ENCODE data around the gene ATP8A1.

ATP8A1 gene

GRCh38 chr4:42568610-42569207 is 88.2 kb downstream of the ATP8A1 start:
- DNase-seq (ENCODE audit: low read depth) = peak; percentile 29

- no peak for DNase-seq (ENCODE audit: low read depth)
Observed at GRCh38 chr4:42566835-42567234, 90.1 kb downstream of the ATP8A1 start.

GRCh38 chr4:42562016-42562415 is 94.9 kb downstream of the ATP8A1 start:
- no peak for DNase-seq (ENCODE audit: low read depth)

GRCh38 chr4:42561031-42561430 is 95.9 kb downstream of the ATP8A1 start:
- DNase-seq (ENCODE audit: low read depth) = no peak

GRCh38 chr4:42560467-42560861 is 96.4 kb downstream of the ATP8A1 start:
- DNase-seq (ENCODE audit: low read depth) = no peak

GRCh38 chr4:42558156-42558555 is 98.7 kb downstream of the ATP8A1 start:
- no peak for DNase-seq (ENCODE audit: low read depth)

- DNase-seq (ENCODE audit: low read depth) = no peak
Observed at GRCh38 chr4:42555828-42556227, 101.1 kb downstream of the ATP8A1 start.

GRCh38 chr4:42554072-42554471 is 102.8 kb downstream of the ATP8A1 start:
- no peak for DNase-seq (ENCODE audit: low read depth)

- DNase-seq (ENCODE audit: low read depth) = no peak
Observed at GRCh38 chr4:42549896-42550295, 107.0 kb downstream of the ATP8A1 start.

GRCh38 chr4:42547805-42548204 is 109.1 kb downstream of the ATP8A1 start:
- DNase-seq (ENCODE audit: low read depth) = no peak

- no peak for DNase-seq (ENCODE audit: low read depth)
Observed at GRCh38 chr4:42543762-42544161, 113.1 kb downstream of the ATP8A1 start.

GRCh38 chr4:42543126-42543525 is 113.8 kb downstream of the ATP8A1 start:
- no peak for DNase-seq (ENCODE audit: low read depth)

- no peak for DNase-seq (ENCODE audit: low read depth)
Observed at GRCh38 chr4:42541647-42542046, 115.3 kb downstream of the ATP8A1 start.

- DNase-seq (ENCODE audit: low read depth) = no peak
Observed at GRCh38 chr4:42533042-42533441, 123.9 kb downstream of the ATP8A1 start.

- no peak for DNase-seq (ENCODE audit: low read depth)
Observed at GRCh38 chr4:42531341-42532030, 125.4 kb downstream of the ATP8A1 start.

GRCh38 chr4:42523066-42523718 is 133.7 kb downstream of the ATP8A1 start:
- DNase-seq (ENCODE audit: low read depth) = no peak

- DNase-seq (ENCODE audit: low read depth) = peak; percentile 11
Observed at GRCh38 chr4:42519803-42520417, 137.0 kb downstream of the ATP8A1 start.

GRCh38 chr4:42515156-42515884 is 141.6 kb downstream of the ATP8A1 start:
- peak; percentile 3 for DNase-seq (ENCODE audit: low read depth)

- DNase-seq (ENCODE audit: low read depth) = no peak
Observed at GRCh38 chr4:42513748-42514492, 143.0 kb downstream of the ATP8A1 start.

GRCh38 chr4:42512226-42512625 is 144.7 kb downstream of the ATP8A1 start:
- no peak for DNase-seq (ENCODE audit: low read depth)

- DNase-seq (ENCODE audit: low read depth) = no peak
Observed at GRCh38 chr4:42510225-42510624, 146.7 kb downstream of the ATP8A1 start.
